CD4-positive, alpha-beta T cell treated with Interleukin-6 at 100 ng/mL for 8 hours (primary cell): ENCODE results near the gene EHBP1L1.
A peak's percentile ranks its signal among the peaks of the same experiment; 100 is the strongest.

Experiments
- DNase-seq: peaks from one replicate; pipeline ENCODE4 v3.0.0-alpha.2; 2020; ENCODE audit warnings: mixed read lengths, low spot score

EHBP1L1 gene

GRCh38 chr11:65577756-65578109 is 1.9 kb downstream of the EHBP1L1 start:
- no peak for DNase-seq

GRCh38 chr11:65578134-65578533 is 2.3 kb downstream of the EHBP1L1 start:
- DNase-seq = no peak

GRCh38 chr11:65578667-65579066 is 2.8 kb downstream of the EHBP1L1 start:
- DNase-seq = no peak

GRCh38 chr11:65579291-65579690 is 3.4 kb downstream of the EHBP1L1 start:
- no peak for DNase-seq

DNA sequence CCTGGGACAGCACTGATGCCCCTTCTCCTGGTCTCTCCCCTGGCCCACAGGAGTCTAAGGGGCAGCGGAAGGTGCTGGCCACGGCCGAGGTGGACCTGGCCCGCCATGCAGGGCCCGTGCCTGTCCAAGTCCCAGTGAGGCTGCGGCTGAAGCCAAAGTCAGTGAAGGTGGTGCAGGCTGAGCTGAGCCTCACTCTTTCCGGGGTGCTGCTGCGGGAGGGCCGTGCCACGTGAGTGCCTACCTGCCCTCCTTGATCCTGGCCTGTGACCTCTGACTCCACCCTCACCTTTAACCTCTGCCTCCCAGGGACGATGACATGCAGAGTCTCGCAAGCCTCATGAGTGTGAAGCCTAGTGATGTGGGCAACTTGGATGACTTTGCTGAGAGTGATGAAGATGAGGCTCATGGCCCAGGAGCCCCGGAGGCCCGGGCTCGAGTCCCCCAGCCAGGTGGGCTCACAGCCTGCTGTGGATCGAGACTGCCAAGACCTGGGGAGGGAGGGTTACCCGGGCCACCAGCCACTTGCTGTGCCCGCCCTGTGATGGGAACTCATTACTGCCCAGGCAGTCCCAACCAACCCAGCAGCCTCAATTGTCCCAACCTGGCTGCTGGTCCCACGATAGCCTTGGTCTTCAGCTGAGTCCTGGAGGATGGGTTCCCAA is 4.3 kb downstream of the EHBP1L1 start:
- no peak for DNase-seq

- no peak for DNase-seq
These were observed 4.9 kb downstream of the EHBP1L1 start for GRCh38 chr11:65580756-65581155.

- no peak for DNase-seq
These were observed 6.1 kb downstream of the EHBP1L1 start for GRCh38 chr11:65581928-65582327.

DNA sequence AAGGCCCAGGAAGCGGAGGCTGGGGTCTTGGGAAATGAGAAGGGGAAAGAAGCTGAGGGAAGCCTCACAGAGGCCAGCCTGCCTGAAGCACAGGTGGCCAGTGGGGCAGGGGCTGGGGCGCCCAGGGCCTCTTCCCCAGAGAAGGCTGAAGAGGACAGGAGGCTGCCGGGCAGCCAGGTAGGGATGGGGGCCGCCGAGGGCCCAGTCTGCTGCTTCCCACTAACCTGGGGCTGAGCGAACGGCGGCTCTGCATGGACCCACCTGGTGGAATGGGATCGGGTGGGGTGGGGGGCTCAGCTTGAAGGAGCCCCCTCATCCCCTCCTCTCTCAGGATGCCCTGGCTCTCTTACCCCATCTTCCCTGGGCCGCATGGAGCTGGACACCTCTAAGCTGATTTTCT is 7.7 kb downstream of the EHBP1L1 start:
- no peak for DNase-seq

DNA sequence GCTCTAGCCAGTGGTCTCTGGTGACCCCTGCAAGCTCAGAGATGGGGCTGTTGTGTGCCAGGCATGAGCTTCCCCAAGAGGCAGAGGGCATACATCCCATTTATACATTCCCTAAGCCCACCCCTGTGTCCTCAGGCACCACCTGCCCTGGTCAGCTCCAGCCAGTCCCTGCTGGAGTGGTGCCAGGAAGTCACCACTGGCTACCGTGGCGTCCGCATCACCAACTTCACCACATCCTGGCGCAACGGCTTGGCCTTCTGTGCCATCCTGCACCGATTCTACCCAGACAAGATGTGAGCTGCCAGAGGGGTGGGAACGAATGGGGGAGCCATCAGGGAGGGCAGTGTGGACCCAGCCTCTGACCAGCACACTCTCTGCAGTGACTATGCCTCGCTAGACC is 8.3 kb downstream of the EHBP1L1 start:
- no peak for DNase-seq

DNA sequence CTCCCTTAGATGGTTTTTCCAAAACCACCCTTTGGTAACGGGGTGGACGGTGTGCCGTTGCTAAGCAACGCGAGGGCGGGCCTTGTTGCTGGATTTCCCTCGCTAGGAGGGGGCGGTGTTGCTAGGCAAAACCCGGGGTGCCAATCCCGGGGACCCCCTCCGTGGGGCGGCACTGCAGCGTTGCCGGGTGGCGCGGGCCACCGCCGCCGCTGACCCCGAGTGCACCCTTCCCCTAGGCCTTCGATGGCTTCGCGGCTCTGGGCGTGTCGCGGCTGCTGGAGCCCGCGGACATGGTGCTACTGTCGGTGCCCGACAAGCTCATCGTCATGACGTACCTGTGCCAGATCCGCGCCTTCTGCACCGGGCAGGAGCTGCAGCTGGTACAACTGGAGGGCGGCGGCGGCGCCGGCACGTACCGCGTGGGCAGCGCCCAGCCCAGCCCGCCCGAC is 8.9 kb downstream of the EHBP1L1 start:
- no peak for DNase-seq

DNA sequence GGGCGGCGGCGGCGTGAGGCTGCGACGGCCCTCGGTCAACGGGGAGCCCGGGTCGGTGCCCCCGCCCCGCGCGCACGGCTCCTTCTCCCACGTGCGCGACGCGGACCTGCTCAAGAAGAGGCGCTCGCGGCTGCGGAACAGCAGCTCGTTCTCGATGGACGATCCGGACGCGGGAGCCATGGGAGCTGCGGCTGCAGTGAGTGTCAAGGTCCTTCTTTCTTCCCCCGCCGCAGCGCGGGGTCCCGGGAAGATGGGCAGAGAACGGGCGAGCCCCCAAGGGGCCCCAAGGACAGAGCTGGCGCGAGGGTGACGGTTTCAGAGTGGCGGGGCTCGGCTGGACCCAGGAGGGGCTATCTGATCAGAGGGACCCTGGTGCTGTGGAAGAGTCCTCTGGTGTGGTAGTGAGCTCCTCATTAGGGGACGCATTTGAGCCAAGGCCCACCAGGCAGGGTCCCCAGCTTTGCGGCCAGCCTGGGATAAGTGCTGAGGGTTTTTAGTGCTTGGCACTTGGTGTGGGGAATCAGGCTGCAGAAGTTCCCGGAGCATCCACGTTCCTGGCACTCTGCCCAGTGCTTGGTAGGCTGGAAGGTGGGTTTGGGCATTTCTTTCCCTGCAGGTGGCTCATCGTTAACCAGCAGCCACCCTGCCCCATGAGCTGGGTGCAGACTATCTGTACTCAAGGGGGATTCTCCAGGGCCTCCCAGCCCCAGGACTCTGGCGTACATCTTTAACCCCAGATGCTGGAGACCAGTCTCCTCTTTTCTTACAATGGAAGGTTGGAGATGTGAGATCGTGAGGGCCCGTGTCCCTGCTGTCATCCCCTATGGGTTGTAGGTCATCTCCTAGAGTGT is 9.8 kb downstream of the EHBP1L1 start:
- no peak for DNase-seq

DNA sequence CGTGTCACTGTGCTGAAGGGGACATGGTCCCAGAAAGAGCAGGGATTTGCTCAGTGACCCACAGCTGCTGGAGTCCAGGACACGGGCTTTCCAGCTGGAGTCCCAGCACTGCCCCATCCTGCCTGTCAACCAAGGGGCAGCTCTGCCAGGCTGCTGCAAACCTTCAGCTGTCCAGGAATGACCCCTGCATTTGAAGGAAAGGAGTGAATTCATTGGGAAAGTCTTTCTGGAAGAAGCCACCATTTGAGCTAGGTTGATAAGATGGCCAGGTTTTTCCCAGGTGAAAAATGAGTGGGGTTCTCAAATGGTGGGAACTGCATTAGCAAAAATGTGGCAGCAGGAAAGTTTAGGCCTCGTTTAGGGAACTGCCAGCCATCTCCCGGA is 10.4 kb downstream of the EHBP1L1 start:
- no peak for DNase-seq

GRCh38 chr11:65586676-65587075 is 10.8 kb downstream of the EHBP1L1 start:
- DNase-seq = no peak

DNA sequence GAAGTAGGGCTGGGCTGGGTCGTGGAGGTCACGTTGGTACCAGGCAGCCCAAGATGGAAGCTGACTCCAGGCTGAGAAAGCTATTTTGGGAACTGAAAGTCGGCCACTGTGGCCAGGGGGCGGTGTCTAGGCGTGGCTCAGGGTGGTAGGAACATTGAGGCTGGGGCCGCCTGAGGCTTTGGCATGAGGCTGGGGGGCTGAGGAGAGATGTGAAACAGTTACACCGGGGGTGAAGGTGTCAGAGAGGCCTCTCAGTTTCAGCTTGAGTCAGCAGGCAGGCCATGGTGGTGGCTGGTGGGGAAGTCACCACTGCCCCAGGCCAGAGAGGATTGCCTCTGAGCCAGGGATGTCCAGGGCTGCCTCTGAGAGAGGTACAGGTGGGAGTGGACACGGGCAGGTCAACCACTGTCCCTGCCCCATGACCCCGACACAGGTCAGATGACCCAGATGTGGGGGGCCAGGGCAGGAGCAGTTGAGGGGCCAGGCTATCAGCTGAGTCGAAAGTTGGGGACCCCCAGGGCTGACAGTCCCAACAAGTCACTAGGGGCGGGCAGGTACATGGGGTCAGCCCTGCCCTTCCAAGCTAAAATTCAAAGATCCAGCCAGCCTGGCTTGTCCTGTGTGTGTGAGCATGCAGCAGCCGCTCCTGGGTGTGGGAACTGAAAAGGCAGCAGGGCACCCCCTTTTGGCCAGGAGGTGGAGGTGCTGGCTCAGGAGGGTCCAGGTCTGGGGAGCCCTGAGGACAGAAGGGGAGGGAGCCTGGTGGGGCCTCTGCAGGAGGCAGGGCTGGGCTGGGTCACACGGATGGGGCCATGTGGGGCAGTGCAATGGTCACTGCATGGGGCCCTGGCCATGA is 12.6 kb downstream of the EHBP1L1 start:
- peak; percentile 80 for DNase-seq

GRCh38 chr11:65589444-65590239 is 13.8 kb downstream of the EHBP1L1 start:
- DNase-seq = no peak

DNA sequence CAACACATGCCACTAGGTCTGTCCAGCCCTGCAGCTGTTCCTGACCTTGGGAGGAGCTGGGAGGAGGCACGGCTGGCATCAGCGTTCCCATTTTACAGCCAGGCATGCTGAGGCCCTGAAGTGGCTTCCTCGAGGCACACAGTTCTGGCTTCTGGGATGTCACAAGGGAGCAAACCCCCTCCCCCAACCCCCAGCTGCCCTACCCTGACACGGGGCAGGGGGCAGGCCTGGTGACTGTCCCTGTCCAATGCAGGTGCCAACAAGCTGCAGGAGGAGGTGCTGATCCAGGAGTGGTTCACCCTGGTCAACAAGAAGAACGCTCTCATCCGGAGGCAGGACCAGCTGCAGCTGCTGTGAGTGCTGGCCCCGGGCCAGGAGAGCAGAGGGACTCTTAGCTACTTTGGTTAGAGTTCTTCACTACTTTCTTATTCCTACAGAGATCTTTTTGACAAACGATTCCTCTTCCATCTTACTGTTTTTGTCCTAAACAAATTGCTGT is 14.4 kb downstream of the EHBP1L1 start:
- no peak for DNase-seq

- DNase-seq = no peak
These were observed 16.3 kb downstream of the EHBP1L1 start for GRCh38 chr11:65591939-65592857.

GRCh38 chr11:65592858-65593517 is 17.1 kb downstream of the EHBP1L1 start:
- DNase-seq = no peak

GRCh38 chr11:65593518-65594414 is 17.9 kb downstream of the EHBP1L1 start:
- no peak for DNase-seq
